Measurements from ENCODE around the gene HACD4.

DNA sequence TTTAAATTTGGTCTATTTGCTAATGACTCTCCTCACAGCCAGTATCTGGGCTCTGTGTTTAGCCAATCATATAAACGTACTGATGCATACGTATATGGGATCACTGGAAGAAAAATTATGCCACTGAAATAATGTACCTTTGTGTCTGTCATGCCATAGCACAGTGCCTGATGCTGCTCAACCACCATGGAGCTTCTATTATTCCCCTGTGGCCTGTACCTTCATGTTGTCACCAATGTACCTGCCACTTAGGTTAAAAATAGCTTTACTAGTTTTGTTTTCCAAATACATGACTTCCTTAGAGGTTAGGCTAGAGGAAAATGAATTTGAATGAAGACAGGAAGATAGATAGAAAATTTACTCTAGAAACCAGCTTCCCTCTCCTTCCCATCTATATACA, 34.6 kb downstream of the HACD4 start:
- TF ChIP-seq ZNF133 (tag by site-specific recombination; IDR thresholded peaks at IDR 0.05): no peak
- no peak for TF ChIP-seq HOXA7 (CRISPR knock-in tag; IDR thresholded peaks at IDR 0.05; ENCODE audit: borderline replicate concordance)
- TF ChIP-seq ZSCAN18 (tag by site-specific recombination; IDR thresholded peaks at IDR 0.05): no peak

Data from HEK293 (cell line).